HUES64 (cell line): ENCODE measurements around the gene CYB5RL. TPM values are rescaled to one million over a fixed set of nuclear protein-coding genes. Genes with fewer than 3 reads are reported as not detected.

Source experiments
- H3K27ac ChIP-seq: 2 replicates; pipeline ENCODE4 v1.7.0; 2013; ENCODE audit warnings: low read depth, low read length, inconsistent platforms
- H3K27me3 ChIP-seq: 2 replicates; pipeline ENCODE4 v1.6.1; 2013; ENCODE audit warnings: mild to moderate bottlenecking, low read length; ENCODE audit not compliant: insufficient read depth
- H3K36me3 ChIP-seq: 2 replicates; pipeline ENCODE4 v1.6.1; 2013; ENCODE audit warnings: mild to moderate bottlenecking, low read length; ENCODE audit not compliant: insufficient read depth
- H3K4me1 ChIP-seq: 2 replicates; pipeline ENCODE4 v1.6.1; 2013; ENCODE audit warnings: mild to moderate bottlenecking, low read length, moderate library complexity; ENCODE audit not compliant: insufficient read depth
- H3K4me3 ChIP-seq: 2 replicates; pipeline ENCODE4 v1.5.1; 2013; ENCODE audit warnings: mild to moderate bottlenecking, low read length, moderate library complexity
- H3K9ac ChIP-seq: 2 replicates; pipeline ENCODE4 v1.6.1; 2013; ENCODE audit warnings: mild to moderate bottlenecking, low read depth, low read length
- H3K9me3 ChIP-seq: 2 replicates; pipeline ENCODE4 v1.6.1; 2013; ENCODE audit warnings: low read depth, low read length; ENCODE audit not compliant: insufficient read depth
- WGBS: fragments of 150-250, 120-280 bp; methylation state at CpG from one replicate; pipeline ENCODE4 v1.1.7; 2013; ENCODE audit warnings: missing lambda C conversion rate; 5-methylcytosine and 5-hydroxymethylcytosine counted together
- polyA plus RNA-seq, 2 experiments: library from polyadenylated mRNA; stranded (reverse); fragments of 50-300 nt; gene quantifications; one replicate each; pipeline ENCODE4 v1.2.3, GENCODE V29; 2013

CYB5RL gene, protein sequence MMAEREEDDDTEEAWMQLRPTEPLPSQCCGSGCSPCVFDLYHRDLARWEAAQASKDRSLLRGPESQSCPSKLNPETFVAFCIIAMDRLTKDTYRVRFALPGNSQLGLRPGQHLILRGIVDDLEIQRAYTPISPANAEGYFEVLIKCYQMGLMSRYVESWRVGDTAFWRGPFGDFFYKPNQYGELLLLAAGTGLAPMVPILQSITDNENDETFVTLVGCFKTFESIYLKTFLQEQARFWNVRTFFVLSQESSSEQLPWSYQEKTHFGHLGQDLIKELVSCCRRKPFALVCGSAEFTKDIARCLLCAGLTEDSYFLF
- 7.4 TPM for polyA plus RNA-seq (2013, experiment 1 of 2)
- polyA plus RNA-seq (2013, experiment 2 of 2), result 9.5 TPM

GRCh38 chr1:54199765-54200518 lies at the start of gene CYB5RL, which contains the start of gene MRPL37:
Gene CYB5RL (minus strand): TSS chr1:54200030. CDS start chr1:54195616, 4,414 bp downstream.
Gene MRPL37 (plus strand): TSS chr1:54200167. CDS start chr1:54200244, 77 bp downstream.
- under 1% methylated on average over 51 of the region's 51 CpGs for WGBS
- peak within 1 kb of the TSS; percentile 48 for H3K27ac ChIP-seq
- H3K9me3 ChIP-seq, result no peaks in the 10 kb centered on the region
- peaks cover 20% of the 10 kb centered on the region for H3K36me3 ChIP-seq
- H3K9ac ChIP-seq, result peak within 1 kb of the TSS; percentile 83
- no peaks in the 10 kb centered on the region; the same call in 1 of the 2 replicates for H3K27me3 ChIP-seq
- peaks cover 13% of the 10 kb centered on the region; the same call in 1 of the 2 replicates for H3K4me1 ChIP-seq
- H3K4me3 ChIP-seq, result peak within 1 kb of the TSS; percentile 76

GRCh38 chr1:54248966-54249365 lies 49.1 kb upstream of the CYB5RL start:
- Histone ChIP-seq H3K9me3 (no peaks in the 10 kb centered on the region), H3K27ac (no peak overlapping the region), H3K4me3 (no peak overlapping the region), H3K27me3 (no peaks in the 10 kb centered on the region), H3K4me1 (peaks cover 4% of the 10 kb centered on the region; the same call in 1 of the 2 replicates), H3K36me3 (peaks cover 45% of the 10 kb centered on the region), H3K9ac (no peak overlapping the region)
- WGBS, result 93% methylated on average over 4 of the region's 4 CpGs

- Histone ChIP-seq H3K4me1 (peaks cover 4% of the 10 kb centered on the region; the same call in 1 of the 2 replicates), H3K36me3 (peaks cover 55% of the 10 kb centered on the region), H3K27me3 (no peaks in the 10 kb centered on the region), H3K27ac (no peak overlapping the region), H3K9me3 (no peaks in the 10 kb centered on the region), H3K4me3 (no peak overlapping the region), H3K9ac (no peak overlapping the region)
- 93% methylated on average over 11 of the region's 11 CpGs for WGBS
These were observed 48.2 kb upstream of the CYB5RL start for GRCh38 chr1:54247863-54248515.

GRCh38 chr1:54246116-54246721 lies 46.4 kb upstream of the CYB5RL start:
- no peaks in the 10 kb centered on the region for H3K9me3 ChIP-seq
- H3K27me3 ChIP-seq, result no peaks in the 10 kb centered on the region
- H3K9ac ChIP-seq, result no peak overlapping the region
- WGBS, result 93% methylated on average over 10 of the region's 10 CpGs
- H3K27ac ChIP-seq, result no peak overlapping the region
- peaks cover 61% of the 10 kb centered on the region for H3K36me3 ChIP-seq
- H3K4me1 ChIP-seq, result peaks cover 4% of the 10 kb centered on the region; the same call in 1 of the 2 replicates
- no peak overlapping the region for H3K4me3 ChIP-seq

GRCh38 chr1:54245501-54245900 lies 45.7 kb upstream of the CYB5RL start:
- H3K4me1 ChIP-seq, result peaks cover 4% of the 10 kb centered on the region; the same call in 1 of the 2 replicates
- H3K27me3 ChIP-seq, result no peaks in the 10 kb centered on the region
- peaks cover 60% of the 10 kb centered on the region for H3K36me3 ChIP-seq
- H3K9me3 ChIP-seq, result no peaks in the 10 kb centered on the region
- H3K9ac ChIP-seq, result no peak overlapping the region
- H3K4me3 ChIP-seq, result no peak overlapping the region
- 89% methylated on average over 4 of the region's 4 CpGs for WGBS
- H3K27ac ChIP-seq, result no peak overlapping the region

DNA sequence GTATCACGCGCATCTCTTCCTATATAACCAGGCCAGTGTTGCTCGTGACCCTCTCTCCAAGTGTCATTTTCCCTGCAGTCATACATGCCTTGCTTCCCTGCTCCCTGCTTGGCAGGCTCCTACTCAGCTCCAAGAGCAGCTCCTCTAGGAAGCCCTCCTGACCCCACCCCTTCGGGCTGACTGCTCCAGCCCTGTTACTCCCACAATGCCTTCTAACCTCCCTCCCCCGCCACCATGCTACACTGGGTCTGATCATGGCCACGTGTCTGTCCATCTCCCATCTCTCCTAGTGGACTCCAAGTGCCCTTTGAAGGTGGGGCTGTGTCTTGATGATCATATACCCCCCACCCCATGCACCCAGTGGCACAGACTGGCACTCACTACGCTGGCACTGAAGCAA lies 44.8 kb upstream of the CYB5RL start:
- Histone ChIP-seq H3K27ac (no peak overlapping the region), H3K36me3 (peaks cover 63% of the 10 kb centered on the region)
- WGBS, result 93% methylated on average over 7 of the region's 7 CpGs

GRCh38 chr1:54243022-54243421 lies 43.2 kb upstream of the CYB5RL start:
- no peaks in the 10 kb centered on the region for H3K27me3 ChIP-seq
- WGBS, result 94% methylated on average over 13 of the region's 13 CpGs
- no peak overlapping the region for H3K4me3 ChIP-seq
- H3K9ac ChIP-seq, result no peak overlapping the region
- no peaks in the 10 kb centered on the region for H3K4me1 ChIP-seq
- no peak overlapping the region for H3K27ac ChIP-seq
- H3K9me3 ChIP-seq, result no peaks in the 10 kb centered on the region
- H3K36me3 ChIP-seq, result peaks cover 68% of the 10 kb centered on the region

More for the DNA sequence above, 44.8 kb upstream of the CYB5RL start:
- H3K4me3 ChIP-seq, result no peak overlapping the region
- H3K4me1 ChIP-seq, result no peaks in the 10 kb centered on the region
- no peaks in the 10 kb centered on the region for H3K27me3 ChIP-seq
- no peak overlapping the region for H3K9ac ChIP-seq
- no peaks in the 10 kb centered on the region for H3K9me3 ChIP-seq

- H3K4me1 ChIP-seq, result no peaks in the 10 kb centered on the region
- H3K4me3 ChIP-seq, result no peak overlapping the region
- no peaks in the 10 kb centered on the region for H3K27me3 ChIP-seq
- WGBS, result 86% methylated on average over 5 of the region's 6 CpGs
- peaks cover 73% of the 10 kb centered on the region for H3K36me3 ChIP-seq
- H3K9me3 ChIP-seq, result no peaks in the 10 kb centered on the region
- no peak overlapping the region for H3K9ac ChIP-seq
- H3K27ac ChIP-seq, result no peak overlapping the region
These were observed 41.5 kb upstream of the CYB5RL start for GRCh38 chr1:54241364-54241763.

GRCh38 chr1:54240741-54241335 lies 41.0 kb upstream of the CYB5RL start:
- Histone ChIP-seq H3K36me3 (peaks cover 74% of the 10 kb centered on the region), H3K27ac (no peak overlapping the region), H3K9ac (no peak overlapping the region), H3K9me3 (no peaks in the 10 kb centered on the region), H3K27me3 (no peaks in the 10 kb centered on the region), H3K4me3 (no peak overlapping the region), H3K4me1 (no peaks in the 10 kb centered on the region)
- WGBS, result 96% methylated on average over 12 of the region's 12 CpGs

DNA sequence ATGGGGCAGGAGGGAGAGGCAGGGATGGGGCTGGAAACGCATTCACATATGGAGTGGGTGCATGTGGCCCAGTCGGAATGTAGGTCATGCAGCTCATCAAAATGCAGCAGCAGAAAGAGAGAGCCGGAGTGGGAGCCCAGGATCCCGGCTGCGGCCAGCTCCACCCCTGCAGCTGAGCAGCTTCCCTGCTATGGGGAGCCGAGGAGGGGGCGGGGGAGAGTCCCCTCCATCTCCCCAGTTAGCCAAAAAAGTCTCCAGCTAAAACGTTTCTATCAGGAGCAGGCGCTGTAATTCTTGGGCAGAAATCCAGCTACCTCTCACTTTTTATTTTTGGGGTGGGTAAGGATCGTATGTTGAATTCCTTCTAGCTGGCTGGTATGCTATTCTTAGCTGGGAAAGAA lies 39.8 kb upstream of the CYB5RL start:
- no peaks in the 10 kb centered on the region for H3K27me3 ChIP-seq
- H3K27ac ChIP-seq, result no peak overlapping the region
- no peak overlapping the region for H3K9ac ChIP-seq
- H3K4me3 ChIP-seq, result no peak overlapping the region
- H3K9me3 ChIP-seq, result no peaks in the 10 kb centered on the region
- WGBS, result 92% methylated on average over 10 of the region's 10 CpGs
- no peaks in the 10 kb centered on the region for H3K4me1 ChIP-seq
- H3K36me3 ChIP-seq, result peaks cover 69% of the 10 kb centered on the region
